Mesothelial cell of epicardium (in vitro differentiated cells): ENCODE data around the gene FCHSD2. TPM values are rescaled to one million over a fixed set of nuclear protein-coding genes. Genes with fewer than 3 reads are reported as not detected.
"Not testable (repeated sequence)": the region's sequence is repeated elsewhere in the genome, so short reads cannot be mapped to it uniquely, and the experiment has no call there.

Experiments used
- DNase-seq, 2 experiments: peaks; one replicate each; pipeline ENCODE4 v3.0.0; 2021; ENCODE audit warnings: low spot score in 2 of 2; ENCODE audit not compliant: unreplicated experiment in 2 of 2
- H3K27ac Mint-ChIP-seq: 2 replicates; pipeline ENCODE4 v1.8.0; 2021; ENCODE audit warnings: mixed read lengths
- H3K27me3 Mint-ChIP-seq: 2 replicates; pipeline ENCODE4 v1.8.0; 2021; ENCODE audit warnings: low read depth, mixed read lengths
- H3K36me3 Mint-ChIP-seq: 2 replicates; pipeline ENCODE4 v1.8.0; 2021; ENCODE audit warnings: mixed read lengths
- H3K4me1 Mint-ChIP-seq: 2 replicates; pipeline ENCODE4 v1.8.0; 2021; ENCODE audit warnings: mixed read lengths
- H3K4me3 Mint-ChIP-seq: 2 replicates; pipeline ENCODE4 v1.8.0; 2021; ENCODE audit warnings: mild to moderate bottlenecking, moderate library complexity, mixed read lengths
- H3K9me3 Mint-ChIP-seq: 2 replicates; pipeline ENCODE4 v1.8.0; 2021; ENCODE audit warnings: mixed read lengths
- CTCF ChIP-seq: fragments of 200-600 bp; sonication (generic); IDR thresholded peaks from one replicate; pipeline ENCODE4 v1.5.0; 2021; ENCODE audit warnings: antibody characterized with exemption; ENCODE audit not compliant: unreplicated experiment
- total RNA-seq: library from RNA; stranded (reverse); gene quantifications from 3 replicates; pipeline ENCODE4 v1.2.1, GENCODE V29; 2021

FCHSD2 gene
- total RNA-seq, 1 donor from 2014 or later: 33.8 TPM

- peaks cover 7% of the 10 kb centered on the region for H3K4me1 Mint-ChIP-seq
- H3K27me3 Mint-ChIP-seq: no peaks in the 10 kb centered on the region
- H3K36me3 Mint-ChIP-seq: no peaks in the 10 kb centered on the region
- DNase-seq: no peak
- TF ChIP-seq CTCF: no peak
- H3K27ac Mint-ChIP-seq: no peak overlapping the region
- H3K4me3 Mint-ChIP-seq: no peak overlapping the region
- no peaks in the 10 kb centered on the region for H3K9me3 Mint-ChIP-seq
These were observed 342.7 kb downstream of the FCHSD2 start for GRCh38 chr11:72799441-72799840.

- no peak for TF ChIP-seq CTCF
- Mint-ChIP-seq H3K9me3 (no peaks in the 10 kb centered on the region), H3K27ac (peak overlapping the region; percentile 67), H3K36me3 (no peaks in the 10 kb centered on the region), H3K4me1 (peaks cover 13% of the 10 kb centered on the region), H3K4me3 (no peak overlapping the region), H3K27me3 (no peaks in the 10 kb centered on the region)
- DNase-seq: no peak
These were observed 343.8 kb downstream of the FCHSD2 start for GRCh38 chr11:72798361-72798760.

GRCh38 chr11:72793425-72794367 lies 348.4 kb downstream of the FCHSD2 start, which contains the start of gene STARD10:
Gene STARD10 (minus strand): TSS chr11:72794047. CDS start chr11:72781181, 12,866 bp downstream.
- peak within 1 kb of the TSS; percentile 99 for H3K27ac Mint-ChIP-seq
- no peaks in the 10 kb centered on the region for H3K36me3 Mint-ChIP-seq
- peak; percentile 98 for TF ChIP-seq CTCF
- peaks cover 19% of the 10 kb centered on the region for H3K4me1 Mint-ChIP-seq
- no peaks in the 10 kb centered on the region for H3K9me3 Mint-ChIP-seq
- no peaks in the 10 kb centered on the region for H3K27me3 Mint-ChIP-seq
- peak within 1 kb of the TSS; percentile 97 for H3K4me3 Mint-ChIP-seq
- DNase-seq: peak; percentile 94 to 97

GRCh38 chr11:72793076-72793424 lies 349.1 kb downstream of the FCHSD2 start:
- Mint-ChIP-seq H3K9me3 (no peaks in the 10 kb centered on the region), H3K27ac (peak overlapping the region; percentile 99), H3K4me3 (peak overlapping the region; percentile 97), H3K36me3 (no peaks in the 10 kb centered on the region), H3K4me1 (peaks cover 19% of the 10 kb centered on the region), H3K27me3 (no peaks in the 10 kb centered on the region)
- no peak for TF ChIP-seq CTCF
- DNase-seq: no peak

GRCh38 chr11:72792437-72793021 lies 349.6 kb downstream of the FCHSD2 start:
- H3K9me3 Mint-ChIP-seq: no peaks in the 10 kb centered on the region
- no peak overlapping the region for H3K27ac Mint-ChIP-seq
- no peak overlapping the region for H3K4me3 Mint-ChIP-seq
- H3K27me3 Mint-ChIP-seq: no peaks in the 10 kb centered on the region
- TF ChIP-seq CTCF: no peak
- H3K36me3 Mint-ChIP-seq: no peaks in the 10 kb centered on the region
- peaks cover 22% of the 10 kb centered on the region for H3K4me1 Mint-ChIP-seq
- no peak for DNase-seq

GRCh38 chr11:72791228-72791627 lies 350.9 kb downstream of the FCHSD2 start:
- not testable (repeated sequence) for H3K27ac Mint-ChIP-seq, DNase-seq, H3K36me3 Mint-ChIP-seq, H3K27me3 Mint-ChIP-seq, H3K4me3 Mint-ChIP-seq, H3K9me3 Mint-ChIP-seq
- H3K4me1 Mint-ChIP-seq: peaks cover 24% of the 10 kb centered on the region
